HepG2 (cell line): ENCODE data around the gene SHANK3. TPM values are rescaled to one million over a fixed set of nuclear protein-coding genes. Genes with fewer than 3 reads are reported as not detected.

ENCODE experiments used
- ATF7 ChIP-seq, 2 experiments: fragments of 450-650 bp in 1 of 2; sonication (generic) in 1 of 2; formaldehyde crosslinking in 1 of 2; IDR thresholded peaks; 2 replicates each; pipeline versions ENCODE4 v1.4.0 to v1.6.1; 2016 to 2020; ENCODE audit warnings: antibody characterized with exemption in 1 of 2, mild to moderate bottlenecking in 1 of 2, missing genetic modification reagents in 1 of 2
- RARG ChIP-seq: sonication (generic); formaldehyde crosslinking; IDR thresholded peaks from 2 replicates; pipeline ENCODE4 v1.4.0; 2020; ENCODE audit warnings: low read depth, mild to moderate bottlenecking, missing genetic modification reagents
- polyA plus RNA-seq, 8 experiments: library from polyadenylated mRNA; depleted of rRNA in 3 of 8; stranded (reverse) in 7 of 8; unstranded in 1 of 8; fragments of >200 nt; fragmentation: Illumina TruSeq in 4 of 8; extraction: Trizol in 4 of 8; gene quantifications; 2 replicates each; pipeline versions ENCODE4 v1.2.1 to v1.2.3, GENCODE V29; 2011 to 2016; ENCODE audit warnings: low read depth in 4 of 8, missing spikeins in 1 of 8, mixed read lengths in 1 of 8; ENCODE audit not compliant: insufficient read depth in 1 of 8
- total RNA-seq, 5 experiments: library from RNA; depleted of rRNA; stranded (reverse); fragments of >200 nt; fragmentation: Illumina TruSeq; extraction: Trizol; gene quantifications; 2 replicates each; pipeline ENCODE4 v1.2.3, GENCODE V29; 2016; ENCODE audit warnings: low read depth in 1 of 5
- TF ChIP-seq, protein P1 (sequence below): sonication (generic); formaldehyde crosslinking; IDR thresholded peaks from 2 replicates; pipeline ENCODE4 v1.9.0; 2021; ENCODE audit warnings: mild to moderate bottlenecking, missing genetic modification reagents
- TF ChIP-seq, protein P2 (sequence below): sonication (generic); formaldehyde crosslinking; IDR thresholded peaks from 2 replicates; pipeline ENCODE4 v1.5.0; 2020; ENCODE audit warnings: mild to moderate bottlenecking, missing genetic modification reagents
- TF ChIP-seq, protein P3 (sequence below): sonication (generic); formaldehyde crosslinking; IDR thresholded peaks from 2 replicates; pipeline ENCODE4 v1.5.0; 2020; ENCODE audit warnings: missing genetic modification reagents, mild to moderate bottlenecking, borderline replicate concordance
- TF ChIP-seq, protein P4 (sequence below): IDR thresholded peaks from 2 replicates; pipeline ENCODE4 v1.6.1; 2016; ENCODE audit warnings: low read depth

The SHANK3 gene
- total and polyA plus RNA-seq, 2 of the 13 experiments (the other 11 are each of a cell fraction or from before 2014, with no cell fraction given) = 2.9 to 4.6 TPM

DNA sequence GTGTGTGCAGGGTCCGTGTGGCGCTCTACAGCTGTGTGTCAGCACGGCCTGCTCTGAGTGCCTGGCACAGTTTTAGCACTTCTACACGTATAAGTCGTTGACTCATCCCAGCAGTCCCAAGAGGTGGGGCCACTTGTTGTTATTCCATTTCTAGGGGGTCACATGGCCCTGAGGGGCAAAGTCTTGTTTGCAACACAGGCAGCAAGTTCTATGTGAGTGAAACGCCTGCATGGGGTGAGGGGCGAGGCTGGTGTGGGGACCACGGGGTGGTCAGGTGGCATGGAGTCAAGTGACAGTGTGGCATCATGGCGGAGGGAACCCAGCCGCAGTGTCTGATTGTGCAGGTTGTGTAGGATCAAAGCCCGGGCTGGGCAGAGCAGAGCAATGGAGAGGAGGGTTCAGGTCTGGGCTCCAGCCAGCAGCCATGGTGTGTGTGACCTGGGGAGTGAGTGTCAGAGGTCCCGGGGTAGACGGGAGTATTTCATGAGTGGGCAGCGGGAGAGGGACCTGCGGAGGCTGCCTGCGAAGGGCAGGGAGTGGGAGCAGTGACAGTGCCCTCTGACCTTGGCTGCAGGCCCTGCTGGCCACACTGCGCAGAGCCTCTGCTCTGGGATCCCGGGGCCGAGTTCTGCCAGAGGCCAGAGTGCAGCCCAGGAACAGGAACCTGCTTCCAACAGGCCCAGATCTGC lies 27.9 kb downstream of the SHANK3 start (continued):
- TF ChIP-seq, protein P1, sequence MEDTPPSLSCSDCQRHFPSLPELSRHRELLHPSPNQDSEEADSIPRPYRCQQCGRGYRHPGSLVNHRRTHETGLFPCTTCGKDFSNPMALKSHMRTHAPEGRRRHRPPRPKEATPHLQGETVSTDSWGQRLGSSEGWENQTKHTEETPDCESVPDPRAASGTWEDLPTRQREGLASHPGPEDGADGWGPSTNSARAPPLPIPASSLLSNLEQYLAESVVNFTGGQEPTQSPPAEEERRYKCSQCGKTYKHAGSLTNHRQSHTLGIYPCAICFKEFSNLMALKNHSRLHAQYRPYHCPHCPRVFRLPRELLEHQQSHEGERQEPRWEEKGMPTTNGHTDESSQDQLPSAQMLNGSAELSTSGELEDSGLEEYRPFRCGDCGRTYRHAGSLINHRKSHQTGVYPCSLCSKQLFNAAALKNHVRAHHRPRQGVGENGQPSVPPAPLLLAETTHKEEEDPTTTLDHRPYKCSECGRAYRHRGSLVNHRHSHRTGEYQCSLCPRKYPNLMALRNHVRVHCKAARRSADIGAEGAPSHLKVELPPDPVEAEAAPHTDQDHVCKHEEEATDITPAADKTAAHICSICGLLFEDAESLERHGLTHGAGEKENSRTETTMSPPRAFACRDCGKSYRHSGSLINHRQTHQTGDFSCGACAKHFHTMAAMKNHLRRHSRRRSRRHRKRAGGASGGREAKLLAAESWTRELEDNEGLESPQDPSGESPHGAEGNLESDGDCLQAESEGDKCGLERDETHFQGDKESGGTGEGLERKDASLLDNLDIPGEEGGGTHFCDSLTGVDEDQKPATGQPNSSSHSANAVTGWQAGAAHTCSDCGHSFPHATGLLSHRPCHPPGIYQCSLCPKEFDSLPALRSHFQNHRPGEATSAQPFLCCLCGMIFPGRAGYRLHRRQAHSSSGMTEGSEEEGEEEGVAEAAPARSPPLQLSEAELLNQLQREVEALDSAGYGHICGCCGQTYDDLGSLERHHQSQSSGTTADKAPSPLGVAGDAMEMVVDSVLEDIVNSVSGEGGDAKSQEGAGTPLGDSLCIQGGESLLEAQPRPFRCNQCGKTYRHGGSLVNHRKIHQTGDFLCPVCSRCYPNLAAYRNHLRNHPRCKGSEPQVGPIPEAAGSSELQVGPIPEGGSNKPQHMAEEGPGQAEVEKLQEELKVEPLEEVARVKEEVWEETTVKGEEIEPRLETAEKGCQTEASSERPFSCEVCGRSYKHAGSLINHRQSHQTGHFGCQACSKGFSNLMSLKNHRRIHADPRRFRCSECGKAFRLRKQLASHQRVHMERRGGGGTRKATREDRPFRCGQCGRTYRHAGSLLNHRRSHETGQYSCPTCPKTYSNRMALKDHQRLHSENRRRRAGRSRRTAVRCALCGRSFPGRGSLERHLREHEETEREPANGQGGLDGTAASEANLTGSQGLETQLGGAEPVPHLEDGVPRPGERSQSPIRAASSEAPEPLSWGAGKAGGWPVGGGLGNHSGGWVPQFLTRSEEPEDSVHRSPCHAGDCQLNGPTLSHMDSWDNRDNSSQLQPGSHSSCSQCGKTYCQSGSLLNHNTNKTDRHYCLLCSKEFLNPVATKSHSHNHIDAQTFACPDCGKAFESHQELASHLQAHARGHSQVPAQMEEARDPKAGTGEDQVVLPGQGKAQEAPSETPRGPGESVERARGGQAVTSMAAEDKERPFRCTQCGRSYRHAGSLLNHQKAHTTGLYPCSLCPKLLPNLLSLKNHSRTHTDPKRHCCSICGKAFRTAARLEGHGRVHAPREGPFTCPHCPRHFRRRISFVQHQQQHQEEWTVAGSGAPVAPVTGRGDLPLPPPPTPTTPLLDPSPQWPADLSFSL (CRISPR knock-in tag) = peak; percentile 37; the same call in 1 of the 2 replicates
- TF ChIP-seq, protein P2, sequence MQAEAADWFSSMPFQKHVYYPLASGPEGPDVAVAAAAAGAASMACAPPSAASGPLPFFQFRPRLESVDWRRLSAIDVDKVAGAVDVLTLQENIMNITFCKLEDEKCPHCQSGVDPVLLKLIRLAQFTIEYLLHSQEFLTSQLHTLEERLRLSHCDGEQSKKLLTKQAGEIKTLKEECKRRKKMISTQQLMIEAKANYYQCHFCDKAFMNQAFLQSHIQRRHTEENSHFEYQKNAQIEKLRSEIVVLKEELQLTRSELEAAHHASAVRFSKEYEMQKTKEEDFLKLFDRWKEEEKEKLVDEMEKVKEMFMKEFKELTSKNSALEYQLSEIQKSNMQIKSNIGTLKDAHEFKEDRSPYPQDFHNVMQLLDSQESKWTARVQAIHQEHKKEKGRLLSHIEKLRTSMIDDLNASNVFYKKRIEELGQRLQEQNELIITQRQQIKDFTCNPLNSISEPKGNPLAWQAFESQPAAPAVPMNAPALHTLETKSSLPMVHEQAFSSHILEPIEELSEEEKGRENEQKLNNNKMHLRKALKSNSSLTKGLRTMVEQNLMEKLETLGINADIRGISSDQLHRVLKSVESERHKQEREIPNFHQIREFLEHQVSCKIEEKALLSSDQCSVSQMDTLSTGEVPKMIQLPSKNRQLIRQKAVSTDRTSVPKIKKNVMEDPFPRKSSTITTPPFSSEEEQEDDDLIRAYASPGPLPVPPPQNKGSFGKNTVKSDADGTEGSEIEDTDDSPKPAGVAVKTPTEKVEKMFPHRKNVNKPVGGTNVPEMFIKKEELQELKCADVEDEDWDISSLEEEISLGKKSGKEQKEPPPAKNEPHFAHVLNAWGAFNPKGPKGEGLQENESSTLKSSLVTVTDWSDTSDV (CRISPR knock-in tag) = no peak
- TF ChIP-seq ATF7 (IDR thresholded peaks at IDR 0.05) (no peak), ATF7 (CRISPR knock-in tag; IDR thresholded peaks at IDR 0.05) (0 out of 2 replicates have a peak, but pooled peaks have one; percentile 10), RARG (CRISPR knock-in tag) (0 out of 2 replicates have a peak, but pooled peaks have one; percentile 56)
- TF ChIP-seq, protein P3, sequence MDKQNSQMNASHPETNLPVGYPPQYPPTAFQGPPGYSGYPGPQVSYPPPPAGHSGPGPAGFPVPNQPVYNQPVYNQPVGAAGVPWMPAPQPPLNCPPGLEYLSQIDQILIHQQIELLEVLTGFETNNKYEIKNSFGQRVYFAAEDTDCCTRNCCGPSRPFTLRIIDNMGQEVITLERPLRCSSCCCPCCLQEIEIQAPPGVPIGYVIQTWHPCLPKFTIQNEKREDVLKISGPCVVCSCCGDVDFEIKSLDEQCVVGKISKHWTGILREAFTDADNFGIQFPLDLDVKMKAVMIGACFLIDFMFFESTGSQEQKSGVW (CRISPR knock-in tag) = no peak
- TF ChIP-seq, protein P4, sequence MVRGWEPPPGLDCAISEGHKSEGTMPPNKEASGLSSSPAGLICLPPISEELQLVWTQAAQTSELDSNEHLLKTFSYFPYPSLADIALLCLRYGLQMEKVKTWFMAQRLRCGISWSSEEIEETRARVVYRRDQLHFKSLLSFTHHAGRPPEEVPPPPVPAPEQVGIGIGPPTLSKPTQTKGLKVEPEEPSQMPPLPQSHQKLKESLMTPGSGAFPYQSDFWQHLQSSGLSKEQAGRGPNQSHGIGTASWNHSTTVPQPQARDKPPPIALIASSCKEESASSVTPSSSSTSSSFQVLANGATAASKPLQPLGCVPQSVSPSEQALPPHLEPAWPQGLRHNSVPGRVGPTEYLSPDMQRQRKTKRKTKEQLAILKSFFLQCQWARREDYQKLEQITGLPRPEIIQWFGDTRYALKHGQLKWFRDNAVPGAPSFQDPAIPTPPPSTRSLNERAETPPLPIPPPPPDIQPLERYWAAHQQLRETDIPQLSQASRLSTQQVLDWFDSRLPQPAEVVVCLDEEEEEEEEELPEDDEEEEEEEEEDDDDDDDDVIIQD (CRISPR knock-in tag) = peak; percentile 21; the same call in 1 of the 2 replicates
